Activated CD8-positive, alpha-beta T cell treated with anti-CD3 and anti-CD28 coated beads for 36 hours (primary cell): ENCODE measurements around the gene ECT2L. TPM values are rescaled to one million over a fixed set of nuclear protein-coding genes. Genes with fewer than 3 reads are reported as not detected.

ENCODE experiments used
- ATAC-seq: fragments of 200-7000 bp; cut with Tn5 transposase; one replicate; pipeline ENCODE4 v1.10.0; 2021; ENCODE audit warnings: mild to moderate bottlenecking, moderate library complexity
- CTCF ChIA-PET: fragments of 350-600 bp; sonication (Branson Sonifier 250); formaldehyde crosslinking; loops from one replicate; lab custom pipeline; 2021; ENCODE audit warnings: antibody characterized with exemption; lab: Charles Lee
- POLR2A ChIA-PET: fragments of 350-600 bp; sonication (Branson Sonifier 250); formaldehyde crosslinking; loops from one replicate; lab custom pipeline; 2021; ENCODE audit warnings: antibody characterized with exemption; lab: Charles Lee
- DNase-seq: peaks from one replicate; pipeline ENCODE4 v3.0.0-alpha.2; 2020
- H3K27ac Mint-ChIP-seq: one replicate; pipeline ENCODE4 v1.8.0; 2021; ENCODE audit warnings: mild to moderate bottlenecking, mixed read lengths
- H3K27me3 Mint-ChIP-seq: one replicate; pipeline ENCODE4 v1.8.0; 2021; ENCODE audit warnings: mixed read lengths
- H3K36me3 Mint-ChIP-seq: one replicate; pipeline ENCODE4 v1.8.0; 2021; ENCODE audit warnings: low read depth, mixed read lengths
- H3K4me1 Mint-ChIP-seq: one replicate; pipeline ENCODE4 v1.8.0; 2021; ENCODE audit warnings: low read depth, mixed read lengths
- H3K4me3 Mint-ChIP-seq: one replicate; pipeline ENCODE4 v1.8.0; 2021; ENCODE audit warnings: mild to moderate bottlenecking, moderate library complexity, mixed read lengths
- H3K9me3 Mint-ChIP-seq: one replicate; pipeline ENCODE4 v1.8.0; 2021; ENCODE audit warnings: mixed read lengths
- CTCF ChIP-seq: fragments of 200-600 bp; IDR thresholded peaks from one replicate; pipeline ENCODE4 v1.8.0; 2022; ENCODE audit warnings: antibody characterized with exemption, mild to moderate bottlenecking
- intact Hi-C: fragments of 100-400 bp; cut with micrococcal nuclease; formaldehyde crosslinking; loops from one replicate; pipeline ENCODE4 v1.10.0; 2022
- total RNA-seq, 2 experiments: library from RNA; stranded (reverse); gene quantifications; one replicate each; pipeline ENCODE4 v1.2.3, GENCODE V29; 2021

Gene ECT2L
- total RNA-seq, 2 experiments from 2014 or later: not detected

- Mint-ChIP-seq H3K27me3 (no peaks in the 10 kb centered on the region), H3K4me1 (peaks cover 4% of the 10 kb centered on the region), H3K27ac (no peak overlapping the region), H3K9me3 (no peaks in the 10 kb centered on the region), H3K4me3 (no peak overlapping the region), H3K36me3 (peaks cover 24% of the 10 kb centered on the region)
- DNase-seq (no peak), ATAC-seq (no peak)
- no peak for TF ChIP-seq CTCF
- CTCF ChIA-PET: interaction anchor here (0.6 to 0.7 kb wide), 2 partner anchors 36 to 112 kb away, joined by 3 to 4 read pairs; no protein-coding TSS in a partner anchor
- POLR2A ChIA-PET: interaction anchor here (0.6 kb wide), 1 partner anchor 77 kb away, joined by 3 read pairs; no protein-coding TSS in a partner anchor
- intact Hi-C loops: no loop called here
Measured at GRCh38 chr6:138896104-138896756, 100.3 kb downstream of the ECT2L start.

GRCh38 chr6:138897031-138897430 lies 101.1 kb downstream of the ECT2L start:
- Mint-ChIP-seq H3K27ac (no peak overlapping the region), H3K36me3 (peaks cover 29% of the 10 kb centered on the region), H3K27me3 (no peaks in the 10 kb centered on the region), H3K9me3 (no peaks in the 10 kb centered on the region), H3K4me1 (peaks cover 4% of the 10 kb centered on the region), H3K4me3 (no peak overlapping the region)
- DNase-seq: no peak
- ChIA-PET POLR2A (no interaction called here), CTCF (no interaction called here)
- no peak for TF ChIP-seq CTCF
- intact Hi-C loops: no loop called here
- ATAC-seq: no peak

GRCh38 chr6:138907167-138907566 lies 111.3 kb downstream of the ECT2L start:
- no peak for TF ChIP-seq CTCF
- no peaks in the 10 kb centered on the region for H3K4me1 Mint-ChIP-seq
- no peaks in the 10 kb centered on the region for H3K27me3 Mint-ChIP-seq
- ATAC-seq (no peak), DNase-seq (no peak)
- CTCF ChIA-PET: no interaction called here
- H3K27ac Mint-ChIP-seq: no peak overlapping the region
- H3K9me3 Mint-ChIP-seq: no peaks in the 10 kb centered on the region
- no peak overlapping the region for H3K4me3 Mint-ChIP-seq
- H3K36me3 Mint-ChIP-seq: peaks cover 49% of the 10 kb centered on the region
- intact Hi-C loops: no loop called here
- POLR2A ChIA-PET: no interaction called here

- Mint-ChIP-seq H3K36me3 (peaks cover 55% of the 10 kb centered on the region), H3K9me3 (no peaks in the 10 kb centered on the region), H3K27ac (no peak overlapping the region), H3K4me3 (no peak overlapping the region), H3K27me3 (no peaks in the 10 kb centered on the region), H3K4me1 (no peaks in the 10 kb centered on the region)
- intact Hi-C loops: no loop called here
- ChIA-PET POLR2A (no interaction called here), CTCF (no interaction called here)
- TF ChIP-seq CTCF: no peak
- no peak for ATAC-seq
- DNase-seq: no peak
Measured at GRCh38 chr6:138909511-138909910, 113.6 kb downstream of the ECT2L start.

GRCh38 chr6:138909975-138910374 lies 114.1 kb downstream of the ECT2L start:
- H3K4me3 Mint-ChIP-seq: no peak overlapping the region
- H3K36me3 Mint-ChIP-seq: peaks cover 55% of the 10 kb centered on the region
- DNase-seq (no peak), ATAC-seq (no peak)
- no peak overlapping the region for H3K27ac Mint-ChIP-seq
- POLR2A ChIA-PET: no interaction called here
- no peaks in the 10 kb centered on the region for H3K27me3 Mint-ChIP-seq
- intact Hi-C loops: no loop called here
- CTCF ChIA-PET: no interaction called here
- H3K9me3 Mint-ChIP-seq: no peaks in the 10 kb centered on the region
- no peak for TF ChIP-seq CTCF
- H3K4me1 Mint-ChIP-seq: no peaks in the 10 kb centered on the region
